ENCODE measurements around the gene CAPRIN1.
A peak's percentile ranks its signal among the peaks of the same experiment; 100 is the strongest.
"Not testable (repeated sequence)": the region's sequence is repeated elsewhere in the genome, so short reads cannot be mapped to it uniquely, and the experiment has no call there.

CAPRIN1 gene

GRCh38 chr11:34063061-34063795, 11.7 kb downstream of the CAPRIN1 start:
- H3K27ac Mint-ChIP-seq = peak overlapping the region; percentile 22
- peaks cover 45% of the 10 kb centered on the region for H3K4me1 Mint-ChIP-seq (ENCODE audit: low read depth)
- no peaks in the 10 kb centered on the region for H3K27me3 Mint-ChIP-seq (ENCODE audit: low read depth)
- no peak overlapping the region for H3K4me3 Mint-ChIP-seq
- H3K9me3 Mint-ChIP-seq = no peaks in the 10 kb centered on the region
- H3K36me3 Mint-ChIP-seq (ENCODE audit: low read depth) = peaks cover 21% of the 10 kb centered on the region

- no peaks in the 10 kb centered on the region for H3K9me3 Mint-ChIP-seq
- H3K27me3 Mint-ChIP-seq (ENCODE audit: low read depth) = no peaks in the 10 kb centered on the region
- H3K27ac Mint-ChIP-seq = no peak overlapping the region
- H3K36me3 Mint-ChIP-seq (ENCODE audit: low read depth) = peaks cover 18% of the 10 kb centered on the region
- no peak overlapping the region for H3K4me3 Mint-ChIP-seq
- H3K4me1 Mint-ChIP-seq (ENCODE audit: low read depth) = peaks cover 38% of the 10 kb centered on the region
Measured at GRCh38 chr11:34064291-34064690, 12.8 kb downstream of the CAPRIN1 start.

GRCh38 chr11:34065505-34066203, 14.1 kb downstream of the CAPRIN1 start:
- Mint-ChIP-seq H3K4me3 (no peak overlapping the region), H3K36me3 (ENCODE audit: low read depth) (peaks cover 15% of the 10 kb centered on the region), H3K27me3 (ENCODE audit: low read depth) (no peaks in the 10 kb centered on the region), H3K4me1 (ENCODE audit: low read depth) (peaks cover 39% of the 10 kb centered on the region), H3K9me3 (no peaks in the 10 kb centered on the region), H3K27ac (peak overlapping the region; percentile 59)

GRCh38 chr11:34066766-34067165, 15.2 kb downstream of the CAPRIN1 start:
- not testable (repeated sequence) for H3K27me3 Mint-ChIP-seq (ENCODE audit: low read depth); H3K9me3 Mint-ChIP-seq; H3K27ac Mint-ChIP-seq; H3K4me3 Mint-ChIP-seq
- H3K36me3 Mint-ChIP-seq (ENCODE audit: low read depth) = peaks cover 15% of the 10 kb centered on the region
- H3K4me1 Mint-ChIP-seq (ENCODE audit: low read depth) = peaks cover 39% of the 10 kb centered on the region

GRCh38 chr11:34067383-34068065, 16.0 kb downstream of the CAPRIN1 start:
- Mint-ChIP-seq H3K27me3 (ENCODE audit: low read depth) (no peaks in the 10 kb centered on the region), H3K27ac (no peak overlapping the region), H3K4me1 (ENCODE audit: low read depth) (peaks cover 38% of the 10 kb centered on the region), H3K9me3 (no peaks in the 10 kb centered on the region), H3K36me3 (ENCODE audit: low read depth) (peaks cover 16% of the 10 kb centered on the region), H3K4me3 (no peak overlapping the region)

DNA sequence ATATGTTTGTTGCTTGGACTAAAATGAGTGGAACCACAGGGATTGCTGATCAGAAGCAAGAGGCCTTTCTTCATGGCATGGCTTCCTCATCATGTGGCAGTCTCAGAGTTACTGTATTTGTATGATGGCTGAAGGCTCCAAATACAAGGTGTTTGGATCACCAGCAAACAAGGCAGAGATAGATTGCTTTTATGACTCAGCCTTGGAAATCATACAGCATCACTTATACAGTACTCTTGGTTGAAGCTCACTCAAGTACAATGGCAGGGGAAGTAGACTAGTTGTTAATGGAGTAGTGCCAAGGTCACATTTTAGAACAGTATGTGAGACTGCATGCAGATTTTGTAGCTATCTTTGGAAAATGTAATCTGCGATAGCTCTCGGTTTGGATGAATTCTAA, 16.6 kb downstream of the CAPRIN1 start:
- H3K9me3 Mint-ChIP-seq = no peaks in the 10 kb centered on the region
- no peak overlapping the region for H3K27ac Mint-ChIP-seq
- peaks cover 16% of the 10 kb centered on the region for H3K36me3 Mint-ChIP-seq (ENCODE audit: low read depth)
- no peaks in the 10 kb centered on the region for H3K27me3 Mint-ChIP-seq (ENCODE audit: low read depth)
- no peak overlapping the region for H3K4me3 Mint-ChIP-seq
- H3K4me1 Mint-ChIP-seq (ENCODE audit: low read depth) = peaks cover 39% of the 10 kb centered on the region

GRCh38 chr11:34071306-34071705, 19.8 kb downstream of the CAPRIN1 start:
- H3K4me3 Mint-ChIP-seq; H3K27ac Mint-ChIP-seq; H3K9me3 Mint-ChIP-seq; H3K27me3 Mint-ChIP-seq (ENCODE audit: low read depth): not testable (repeated sequence)
- Mint-ChIP-seq H3K36me3 (ENCODE audit: low read depth) (peaks cover 21% of the 10 kb centered on the region), H3K4me1 (ENCODE audit: low read depth) (peaks cover 37% of the 10 kb centered on the region)

GRCh38 chr11:34072041-34072440, 20.5 kb downstream of the CAPRIN1 start:
- Mint-ChIP-seq H3K27me3 (ENCODE audit: low read depth) (no peaks in the 10 kb centered on the region), H3K9me3 (no peaks in the 10 kb centered on the region), H3K27ac (no peak overlapping the region), H3K36me3 (ENCODE audit: low read depth) (peaks cover 23% of the 10 kb centered on the region), H3K4me3 (no peak overlapping the region), H3K4me1 (ENCODE audit: low read depth) (peaks cover 34% of the 10 kb centered on the region)

GRCh38 chr11:34072832-34073231, 21.3 kb downstream of the CAPRIN1 start:
- Mint-ChIP-seq H3K4me3 (no peak overlapping the region), H3K9me3 (no peaks in the 10 kb centered on the region), H3K27ac (peak overlapping the region; percentile 41), H3K36me3 (ENCODE audit: low read depth) (peaks cover 28% of the 10 kb centered on the region), H3K4me1 (ENCODE audit: low read depth) (peaks cover 33% of the 10 kb centered on the region), H3K27me3 (ENCODE audit: low read depth) (no peaks in the 10 kb centered on the region)

DNA sequence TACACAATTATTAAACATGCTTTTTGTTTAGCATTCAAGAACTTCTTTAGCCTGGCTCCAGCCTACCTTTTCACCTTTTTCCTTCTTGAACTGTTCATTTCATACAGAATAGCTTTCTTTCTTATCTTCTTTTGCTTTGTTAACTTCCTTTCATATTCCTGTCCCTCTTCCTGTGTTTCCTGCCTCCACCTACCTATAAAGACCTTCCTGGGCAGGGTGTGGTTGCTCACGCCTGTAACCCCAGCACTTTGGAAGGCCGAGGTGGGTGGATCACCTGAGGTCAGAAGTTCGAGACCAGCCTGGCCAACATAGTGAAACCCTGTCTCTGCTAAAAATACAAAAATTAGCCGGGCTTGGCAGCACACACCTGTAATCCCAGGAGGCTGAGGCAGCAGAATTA, 22.9 kb downstream of the CAPRIN1 start:
- no peak overlapping the region for H3K4me3 Mint-ChIP-seq
- H3K9me3 Mint-ChIP-seq = no peaks in the 10 kb centered on the region
- H3K27ac Mint-ChIP-seq = peak overlapping the region; percentile 12
- H3K36me3 Mint-ChIP-seq (ENCODE audit: low read depth) = peaks cover 35% of the 10 kb centered on the region
- H3K27me3 Mint-ChIP-seq (ENCODE audit: low read depth) = no peaks in the 10 kb centered on the region
- peaks cover 28% of the 10 kb centered on the region for H3K4me1 Mint-ChIP-seq (ENCODE audit: low read depth)

DNA sequence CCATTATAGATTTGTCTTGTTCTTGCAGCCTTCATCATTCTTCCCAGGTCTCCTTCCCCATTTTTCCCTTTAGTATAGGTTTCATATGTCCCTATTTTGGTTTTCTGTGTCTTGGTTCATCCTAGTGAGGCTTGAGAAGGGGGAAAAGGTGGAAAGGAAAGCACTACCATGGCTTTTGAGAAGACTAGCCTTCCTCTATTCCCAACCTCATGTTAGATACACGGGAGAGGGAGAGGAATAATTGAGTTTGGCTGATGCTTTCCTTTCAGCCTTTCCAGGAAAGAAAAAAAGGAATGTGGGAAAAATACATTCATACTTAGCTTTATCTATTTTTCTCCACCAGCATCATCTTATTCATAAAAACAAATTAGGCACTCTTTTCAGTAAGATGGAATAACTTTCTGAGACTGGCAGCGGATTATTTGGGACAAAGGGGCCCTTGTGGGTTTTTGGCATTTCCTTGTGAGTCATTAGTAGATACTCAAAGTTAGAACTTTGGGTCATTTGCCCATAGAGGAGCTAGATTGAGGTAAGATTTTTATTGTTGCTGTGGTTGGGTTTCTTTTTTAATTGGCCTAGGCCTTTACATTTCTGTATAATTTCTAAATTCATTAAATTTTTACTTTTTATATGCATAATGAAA, 23.8 kb downstream of the CAPRIN1 start:
- Mint-ChIP-seq H3K27me3 (ENCODE audit: low read depth) (no peaks in the 10 kb centered on the region), H3K4me1 (ENCODE audit: low read depth) (peaks cover 26% of the 10 kb centered on the region), H3K4me3 (no peak overlapping the region), H3K9me3 (no peaks in the 10 kb centered on the region), H3K36me3 (ENCODE audit: low read depth) (peaks cover 40% of the 10 kb centered on the region), H3K27ac (peak overlapping the region; percentile 2)

DNA sequence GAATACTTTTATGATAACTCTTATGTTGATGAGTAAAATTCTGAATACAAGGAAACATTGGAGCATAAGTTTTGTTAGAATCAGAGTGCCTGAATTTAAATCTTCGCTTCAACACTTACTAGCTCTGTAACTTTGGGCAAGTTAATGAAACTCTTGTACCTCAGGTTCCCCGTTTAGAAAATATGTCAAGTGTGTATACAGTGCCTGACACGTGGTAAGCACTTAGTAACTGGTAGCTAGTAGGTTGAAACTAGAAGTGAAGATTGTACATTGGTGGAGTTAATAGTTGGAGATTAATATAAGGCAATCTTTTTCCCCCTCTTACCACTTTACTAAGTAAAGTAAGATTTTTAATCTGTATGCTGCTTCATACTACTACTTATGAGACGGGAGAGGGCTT, 29.1 kb downstream of the CAPRIN1 start:
- Mint-ChIP-seq H3K4me3 (no peak overlapping the region), H3K4me1 (ENCODE audit: low read depth) (peaks cover 12% of the 10 kb centered on the region), H3K36me3 (ENCODE audit: low read depth) (peaks cover 51% of the 10 kb centered on the region), H3K9me3 (no peaks in the 10 kb centered on the region), H3K27me3 (ENCODE audit: low read depth) (no peaks in the 10 kb centered on the region), H3K27ac (no peak overlapping the region)

- peaks cover 48% of the 10 kb centered on the region for H3K36me3 Mint-ChIP-seq (ENCODE audit: low read depth)
Measured at GRCh38 chr11:34084637-34085036, 33.1 kb downstream of the CAPRIN1 start.

DNA sequence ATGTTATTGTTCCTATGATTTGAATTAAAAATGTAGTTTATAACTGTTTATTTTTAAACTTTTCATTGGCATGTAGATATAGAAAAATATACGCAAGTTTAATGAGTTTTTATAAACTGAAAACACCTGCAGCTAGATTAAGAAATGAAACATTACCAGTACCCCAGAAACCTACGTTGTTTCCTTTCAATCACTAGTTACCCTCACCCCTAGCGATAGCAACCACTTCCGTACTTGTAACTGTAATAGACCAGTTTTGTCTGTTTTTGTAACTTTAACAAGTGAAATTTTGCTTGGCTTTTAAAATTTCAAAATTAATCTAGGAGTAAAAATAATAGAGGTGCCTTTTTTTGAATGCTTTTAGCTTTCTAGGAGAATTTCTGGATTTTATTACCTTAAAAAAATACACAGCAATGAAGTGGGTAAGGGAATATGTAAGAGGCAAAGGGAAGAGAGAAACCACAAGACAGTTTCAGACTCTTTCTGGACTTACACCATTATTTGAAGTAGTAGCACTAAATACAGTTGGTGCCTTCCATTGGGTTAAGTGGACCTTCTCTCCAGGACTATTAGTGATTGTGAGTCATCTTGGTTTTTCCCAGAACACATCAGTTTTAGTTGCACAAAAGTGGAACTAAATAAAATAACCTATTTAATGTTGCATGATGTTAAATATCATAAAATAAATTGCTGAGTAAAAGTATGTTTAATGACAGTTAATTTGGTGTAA, 35.2 kb downstream of the CAPRIN1 start:
- H3K36me3 Mint-ChIP-seq (ENCODE audit: low read depth) = peaks cover 51% of the 10 kb centered on the region
- H3K4me1 Mint-ChIP-seq (ENCODE audit: low read depth) = peaks cover 15% of the 10 kb centered on the region
- H3K9me3 Mint-ChIP-seq = no peaks in the 10 kb centered on the region
- peak overlapping the region; percentile 72 for H3K27ac Mint-ChIP-seq
- H3K4me3 Mint-ChIP-seq = peak overlapping the region; percentile 44
- H3K27me3 Mint-ChIP-seq (ENCODE audit: low read depth) = no peaks in the 10 kb centered on the region

More at GRCh38 chr11:34084637-34085036, 33.1 kb downstream of the CAPRIN1 start:
- no peaks in the 10 kb centered on the region for H3K27me3 Mint-ChIP-seq (ENCODE audit: low read depth)
- H3K4me3 Mint-ChIP-seq = no peak overlapping the region
- H3K9me3 Mint-ChIP-seq = no peaks in the 10 kb centered on the region
- no peak overlapping the region for H3K27ac Mint-ChIP-seq
- H3K4me1 Mint-ChIP-seq (ENCODE audit: low read depth) = peaks cover 18% of the 10 kb centered on the region
